HCT116 (cell line): Measurements from ENCODE around the gene RNF130. TPM values are rescaled to one million over a fixed set of nuclear protein-coding genes. Genes with fewer than 3 reads are reported as not detected.

ENCODE experiments used
- ATAC-seq: fragments of 200-7000 bp; cut with Tn5 transposase; 2 replicates; pipeline ENCODE4 v1.9.1; 2020; ENCODE audit warnings: mild to moderate bottlenecking, moderate library complexity
- BruUV-seq: library from RNA; stranded (reverse); fragments of 400-500 nt; replicated peaks from 2 replicates; lab custom pipeline; 2021; lab: Mats Ljungman, UMichigan
- CTCF ChIA-PET: fragments of 300-600 bp; sonication (Branson Sonifier 250); formaldehyde crosslinking; loops from one replicate; lab custom pipeline; 2021; ENCODE audit warnings: antibody characterized with exemption; lab: Charles Lee
- POLR2A ChIA-PET: fragments of 300-600, 350-600 bp; sonication (Branson Sonifier 250); formaldehyde crosslinking; loops from one replicate; lab custom pipeline; 2021; ENCODE audit warnings: antibody characterized with exemption; lab: Charles Lee
- RAD21 ChIA-PET, 2 experiments: fragments of 300-600 bp; sonication (Branson Sonifier 250); formaldehyde crosslinking; loops; one replicate each; lab custom pipeline; 2023; ENCODE audit warnings: low total read pairs in 2 of 2; ENCODE audit not compliant: uncharacterized antibody in 2 of 2, unreplicated experiment in 2 of 2, low non-redundant PET in 1 of 2; lab: Charles Lee
- DNase-seq: peaks from one replicate; pipeline ENCODE4 v3.0.0-alpha.2; 2010; ENCODE audit warnings: low read depth, low spot score
- H2AFZ ChIP-seq: fragments of 200-600 bp; shearing (Covaris generic), sonication (generic); 2 replicates; pipeline ENCODE4 v1.6.1; 2017; ENCODE audit warnings: low read depth, mixed run types, mixed read lengths, antibody characterized with exemption, low read length; ENCODE audit not compliant: poor library complexity, severe bottlenecking
- H3K27ac ChIP-seq: 2 replicates; pipeline ENCODE4 v1.5.1; 2012; ENCODE audit warnings: low read depth, low read length
- H3K27me3 ChIP-seq: fragments of 200-600 bp; sonication (generic); 2 replicates; pipeline ENCODE4 v1.6.1; 2016; ENCODE audit warnings: mixed run types, low read length, mixed read lengths; ENCODE audit not compliant: insufficient read depth
- H3K36me3 ChIP-seq, 2 experiments: fragments of 200-500 bp in 1 of 2; fragments of 200-600 bp in 1 of 2; sonication (Bioruptor generic) in 1 of 2; sonication (generic) in 1 of 2; 2 replicates each; pipeline versions ENCODE4 v1.5.1 to v1.6.1; 2014 to 2016; ENCODE audit warnings: low read length in 2 of 2, inconsistent platforms in 1 of 2, mixed read lengths in 1 of 2, mixed run types in 1 of 2; ENCODE audit not compliant: insufficient read depth in 2 of 2, control insufficient read depth in 1 of 2
- H3K4me1 ChIP-seq, 2 experiments: fragments of 200-600 bp in 1 of 2; sonication (generic) in 1 of 2; 2 replicates each; pipeline versions ENCODE4 v1.5.1 to v1.6.1; 2012 to 2017; ENCODE audit warnings: low read length in 2 of 2, inconsistent platforms in 1 of 2, mild to moderate bottlenecking in 1 of 2, mixed read lengths in 1 of 2, mixed run types in 1 of 2, moderate library complexity in 1 of 2; ENCODE audit not compliant: insufficient read depth in 2 of 2, control insufficient read depth in 1 of 2
- H3K4me2 ChIP-seq: fragments of 200-600 bp; sonication (generic); 2 replicates; pipeline ENCODE4 v1.6.1; 2017; ENCODE audit warnings: mixed run types, low read length, mixed read lengths
- H3K4me3 ChIP-seq, 2 experiments: fragments of 200-600 bp in 1 of 2; sonication (generic) in 1 of 2; replicated peaks in 1 of 2; 2 replicates each; pipeline ENCODE4 v1.5.1; 2011 to 2016; ENCODE audit warnings: low read length in 2 of 2, control low read depth in 1 of 2, low read depth in 1 of 2, mild to moderate bottlenecking in 1 of 2, mixed read lengths in 1 of 2, mixed run types in 1 of 2
- H3K79me2 ChIP-seq: fragments of 200-600 bp; sonication (generic); 2 replicates; pipeline ENCODE4 v1.6.1; 2017; ENCODE audit warnings: mild to moderate bottlenecking, mixed run types, low read length, moderate library complexity, mixed read lengths; ENCODE audit not compliant: insufficient read depth
- H3K9ac ChIP-seq: fragments of 200-600 bp; sonication (generic); 2 replicates; pipeline ENCODE4 v1.6.1; 2016; ENCODE audit warnings: low read length, mixed read lengths
- H3K9me2 ChIP-seq: fragments of 200-600 bp; sonication (generic), shearing (Covaris generic); 2 replicates; pipeline ENCODE4 v1.6.1; 2017; ENCODE audit warnings: mixed run types, mild to moderate bottlenecking, moderate library complexity; ENCODE audit not compliant: insufficient read depth
- H3K9me3 ChIP-seq, 2 experiments: fragments of 200-500 bp in 1 of 2; fragments of 200-600 bp in 1 of 2; sonication (Bioruptor generic) in 1 of 2; sonication (generic) in 1 of 2; 2 replicates each; pipeline ENCODE4 v1.6.1; 2014 to 2017; ENCODE audit warnings: low read length in 2 of 2, mixed read lengths in 2 of 2, inconsistent platforms in 1 of 2, low read depth in 1 of 2, mild to moderate bottlenecking in 1 of 2, mixed run types in 1 of 2, moderate library complexity in 1 of 2; ENCODE audit not compliant: control insufficient read depth in 1 of 2, insufficient read depth in 1 of 2
- H4K20me1 ChIP-seq: fragments of 200-600 bp; sonication (generic), shearing (Covaris generic); 2 replicates; pipeline ENCODE4 v1.6.1; 2017; ENCODE audit warnings: mixed run types, mild to moderate bottlenecking, moderate library complexity; ENCODE audit not compliant: insufficient read depth
- ATF3 ChIP-seq: IDR thresholded peaks from 2 replicates; pipeline ENCODE4 v1.6.1; 2012
- CBX3 ChIP-seq: IDR thresholded peaks from 2 replicates; pipeline ENCODE4 v1.6.1; 2012; ENCODE audit warnings: low read depth
- CEBPB ChIP-seq: IDR thresholded peaks from 2 replicates; pipeline ENCODE4 v1.6.1; 2012; ENCODE audit warnings: low read depth
- POLR2A ChIP-seq: IDR thresholded peaks from 2 replicates; pipeline ENCODE4 v1.7.0; 2011; ENCODE audit warnings: borderline replicate concordance; ENCODE audit not compliant: insufficient read depth, insufficient read length; ENCODE audit errors: extremely low read depth
- POLR2AphosphoS5 ChIP-seq: IDR thresholded peaks from 2 replicates; pipeline ENCODE4 v1.6.1; 2011; ENCODE audit warnings: mild to moderate bottlenecking, low read depth, low read length, moderate library complexity
- RAD21 ChIP-seq: IDR thresholded peaks from 2 replicates; pipeline ENCODE4 v1.6.1; 2012; ENCODE audit warnings: low read depth, mild to moderate bottlenecking
- REST ChIP-seq: IDR thresholded peaks from 2 replicates; pipeline ENCODE4 v1.6.1; 2012; ENCODE audit warnings: low read depth
- SP1 ChIP-seq: IDR thresholded peaks from 2 replicates; pipeline ENCODE4 v1.6.1; 2012; ENCODE audit warnings: low read depth
- TCF7L2 ChIP-seq: IDR thresholded peaks from 2 replicates; pipeline ENCODE4 v1.7.0; 2011; ENCODE audit warnings: borderline replicate concordance, inconsistent platforms; ENCODE audit not compliant: insufficient read depth, insufficient read length; ENCODE audit errors: extremely low read depth
- YY1 ChIP-seq: IDR thresholded peaks from 2 replicates; pipeline ENCODE4 v1.6.1; 2011; ENCODE audit warnings: low read length, low read depth, moderate library complexity, mild to moderate bottlenecking; ENCODE audit not compliant: insufficient replicate concordance; ENCODE audit errors: extremely low read depth
- ZFX ChIP-seq: fragments of 450-650 bp; IDR thresholded peaks from 2 replicates; pipeline ENCODE4 v1.6.1; 2017
- intact Hi-C: fragments of 100-400 bp; cut with micrococcal nuclease; formaldehyde crosslinking; loops from 2 replicates; pipeline ENCODE4 v1.10.0; 2022
- total RNA-seq: library from RNA; stranded (reverse); gene quantifications from one replicate; pipeline ENCODE4 v1.2.1, GENCODE V29; 2021; ENCODE audit not compliant: unreplicated experiment

Gene RNF130
- total RNA-seq, 1 experiment from 2014 or later: 34.9 TPM

DNA sequence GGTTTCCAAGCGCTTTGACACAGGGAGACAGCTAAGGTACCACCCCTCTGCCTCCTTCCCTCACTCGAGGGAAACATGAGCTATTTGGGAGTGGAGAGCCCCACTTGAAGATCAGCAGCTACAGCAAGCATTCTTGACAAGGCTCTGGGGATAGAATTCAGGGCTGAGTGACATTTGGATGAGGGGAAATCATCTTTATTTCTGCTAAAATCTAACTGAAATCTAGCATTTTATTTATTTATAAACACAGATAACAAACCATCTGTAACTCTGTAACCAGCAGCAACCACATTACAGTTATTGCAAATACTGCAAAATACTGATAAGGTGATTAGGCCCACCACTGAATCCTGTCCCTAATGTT is 22.4 kb downstream of the RNF130 start:
- ChIA-PET POLR2A (no interaction called here), RAD21 (no interaction called here), CTCF (no interaction called here)
- Histone ChIP-seq H3K9ac (no peak overlapping the region), H4K20me1 (no peaks in the 10 kb centered on the region), H3K4me3 (no peak overlapping the region), H3K27ac (no peak overlapping the region), H3K9me3 (no peaks in the 10 kb centered on the region), H3K79me2 (peaks cover 4% of the 10 kb centered on the region; the same call in 1 of the 2 replicates), H3K4me1 (no peaks in the 10 kb centered on the region), H3K9me2 (no peaks in the 10 kb centered on the region), H3K4me2 (no peak overlapping the region), H3K36me3 (no peaks in the 10 kb centered on the region), H2AFZ (no peak overlapping the region), H3K27me3 (no peaks in the 10 kb centered on the region)
- no peak for TF ChIP-seq ATF3
- TF ChIP-seq REST: no peak
- no peak for TF ChIP-seq CBX3
- no peak for TF ChIP-seq YY1
- no peak for TF ChIP-seq POLR2A
- no peak for TF ChIP-seq POLR2AphosphoS5
- TF ChIP-seq RAD21: no peak
- TF ChIP-seq TCF7L2: no peak
- no peak for TF ChIP-seq CEBPB
- TF ChIP-seq ZFX: no peak
- no peak for TF ChIP-seq SP1
- ATAC-seq: no peak
- no TSS peak for BruUV-seq
- no peak for DNase-seq
- intact Hi-C loops: no loop called here
